SU-DHL-6 (cell line): ENCODE data around the gene STARD3NL.

Experiments used
- CTCF ChIP-seq: fragments of 200-600 bp; sonication (generic); IDR thresholded peaks from one replicate; pipeline ENCODE4 v1.5.1; 2017; ENCODE audit warnings: antibody characterized with exemption, mild to moderate bottlenecking, low read length, moderate library complexity; ENCODE audit not compliant: insufficient read depth, poor library complexity, severe bottlenecking
- EZH2phosphoT487 ChIP-seq: fragments of 200-600 bp; sonication (generic), shearing (Covaris generic); conservative IDR thresholded peaks from 2 replicates; pipeline ENCODE4 v1.6.1; 2018; ENCODE audit warnings: mild to moderate bottlenecking, antibody characterized with exemption, low read length, moderate library complexity, mixed read lengths

GRCh38 chr7:38181111-38181510, 3.1 kb downstream of the STARD3NL start:
- TF ChIP-seq CTCF (no peak), EZH2phosphoT487 (no peak)
